Kasumi-1 (cell line): ENCODE results near the gene CCDC74B.
"Not testable (repeated sequence)": the region's sequence is repeated elsewhere in the genome, so short reads cannot be mapped to it uniquely, and the experiment has no call there.

Experiments
- DNase-seq, 2 experiments: peaks; one replicate each; lab custom pipeline; 2025; lab: John Stamatoyannopoulos, UW

The CCDC74B gene

GRCh38 chr2:130102597-130103363 is 42.1 kb downstream of the CCDC74B start:
- not testable (repeated sequence) for DNase-seq
